GM21526 (cell line): Measurements from ENCODE around the gene PRRC2A.

Experiments
- ATAC-seq: cut with Tn5 transposase; IDR thresholded peaks from one replicate; pipeline ENCODE4 v1.9.1; 2021; ENCODE audit warnings: moderate library complexity; ENCODE audit not compliant: unreplicated experiment, low FRiP score

PRRC2A gene

DNA sequence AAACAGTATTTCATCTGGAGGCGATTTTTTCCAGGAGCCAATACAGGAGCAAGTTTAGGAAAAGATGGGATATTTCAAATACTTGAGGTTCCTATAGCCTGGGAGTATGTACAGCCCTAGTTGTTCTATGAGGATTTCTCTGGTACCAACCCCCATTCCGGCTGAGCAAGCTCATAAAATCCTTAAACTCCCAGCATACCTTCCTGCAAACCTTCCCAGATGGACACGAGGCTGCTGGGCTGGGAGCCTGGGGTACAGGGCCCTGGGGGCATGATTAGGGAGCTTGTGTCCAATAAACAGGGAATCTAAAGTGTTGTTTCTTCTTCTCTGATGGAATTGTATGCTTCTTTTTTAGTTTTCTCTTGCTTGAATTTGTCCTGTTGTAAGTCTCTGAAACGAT, 1.5 kb downstream of the PRRC2A start:
- ATAC-seq = no peak

DNA sequence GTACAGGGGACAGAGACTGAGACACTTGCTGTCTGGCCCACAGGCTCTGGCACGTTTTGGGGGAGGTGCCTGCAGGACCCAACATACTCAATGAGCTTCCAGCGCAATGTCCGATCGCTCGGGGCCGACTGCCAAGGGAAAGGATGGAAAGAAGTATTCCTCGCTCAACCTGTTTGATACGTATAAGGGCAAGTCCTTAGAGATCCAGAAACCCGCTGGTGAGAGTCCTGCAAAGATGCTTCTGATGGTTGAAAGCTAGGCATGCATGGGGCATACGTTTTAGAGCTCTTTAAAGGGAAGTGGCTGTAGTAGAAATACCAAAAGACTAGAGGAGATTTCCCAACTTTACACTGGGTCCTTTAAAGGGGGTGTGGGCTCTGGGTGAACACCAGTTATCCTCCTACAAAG, 2.2 kb downstream of the PRRC2A start:
- ATAC-seq = no peak

DNA sequence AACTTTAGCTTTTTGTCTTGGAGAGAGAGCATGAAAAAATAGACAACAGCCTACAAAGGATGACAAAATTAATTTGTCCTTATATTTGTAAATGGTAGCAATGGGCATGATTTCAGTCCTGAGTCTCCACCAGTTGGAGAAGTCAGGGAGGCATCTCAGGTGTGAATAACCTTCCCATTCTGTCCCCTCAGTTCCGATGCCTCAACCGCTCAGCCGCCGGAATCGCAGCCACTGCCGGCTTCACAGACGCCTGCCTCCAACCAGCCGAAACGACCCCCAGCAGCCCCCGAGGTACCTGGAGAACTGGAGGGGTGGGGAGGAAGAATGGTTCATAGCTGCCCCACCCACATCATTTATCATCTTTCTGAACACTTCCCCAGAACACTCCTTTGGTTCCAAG, 3.6 kb downstream of the PRRC2A start:
- no peak for ATAC-seq

DNA sequence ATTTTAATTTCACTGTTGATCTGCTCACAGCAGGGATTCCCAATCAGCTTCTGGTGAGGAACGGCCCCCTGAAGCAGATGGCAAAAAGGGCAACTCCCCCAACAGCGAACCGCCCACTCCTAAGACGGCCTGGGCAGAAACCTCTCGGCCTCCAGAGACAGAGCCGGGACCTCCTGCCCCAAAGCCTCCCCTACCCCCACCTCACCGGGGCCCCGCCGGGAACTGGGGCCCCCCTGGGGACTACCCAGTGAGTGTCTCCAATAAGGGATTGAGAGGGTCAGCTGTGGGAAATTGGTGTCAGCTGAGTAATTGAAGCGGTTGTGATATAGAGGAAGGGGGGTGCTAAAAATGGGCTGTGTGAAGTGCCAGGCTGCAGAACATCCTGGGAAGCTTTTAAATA, 6.4 kb downstream of the PRRC2A start:
- ATAC-seq = no peak

DNA sequence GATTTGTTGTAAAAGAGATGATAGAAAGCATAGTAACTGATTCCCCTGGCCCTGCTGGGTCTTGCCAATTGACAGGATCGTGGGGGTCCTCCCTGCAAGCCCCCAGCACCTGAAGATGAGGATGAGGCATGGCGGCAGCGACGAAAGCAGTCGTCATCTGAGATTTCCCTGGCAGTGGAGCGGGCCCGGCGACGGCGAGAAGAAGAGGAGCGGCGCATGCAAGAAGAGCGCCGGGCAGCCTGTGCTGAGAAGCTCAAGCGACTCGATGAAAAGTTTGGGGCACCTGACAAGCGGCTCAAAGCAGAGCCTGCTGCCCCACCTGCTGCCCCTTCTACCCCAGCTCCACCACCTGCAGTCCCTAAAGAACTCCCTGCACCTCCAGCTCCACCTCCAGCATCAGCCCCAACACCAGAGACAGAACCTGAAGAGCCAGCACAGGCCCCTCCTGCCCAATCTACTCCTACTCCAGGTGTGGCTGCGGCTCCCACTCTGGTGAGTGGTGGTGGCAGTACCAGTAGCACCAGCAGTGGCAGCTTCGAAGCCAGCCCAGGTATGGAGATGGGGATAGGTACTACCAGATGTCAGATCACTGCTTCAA, 7.3 kb downstream of the PRRC2A start:
- no peak for ATAC-seq

DNA sequence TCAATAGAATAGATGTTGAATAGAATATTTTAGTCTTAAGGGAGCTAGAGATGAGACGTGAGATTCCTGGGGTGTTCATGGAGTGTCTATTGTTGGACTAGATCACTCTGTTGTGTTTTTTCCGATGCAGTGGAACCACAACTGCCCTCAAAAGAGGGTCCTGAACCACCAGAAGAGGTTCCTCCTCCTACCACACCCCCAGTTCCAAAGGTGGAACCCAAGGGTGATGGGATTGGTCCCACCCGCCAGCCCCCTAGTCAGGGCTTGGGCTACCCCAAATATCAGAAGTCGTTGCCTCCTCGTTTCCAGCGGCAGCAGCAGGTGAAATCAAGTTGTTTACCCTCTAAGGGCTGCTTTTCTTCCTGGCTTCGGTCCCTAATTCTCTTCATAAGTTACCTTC, 8.5 kb downstream of the PRRC2A start:
- no peak for ATAC-seq

DNA sequence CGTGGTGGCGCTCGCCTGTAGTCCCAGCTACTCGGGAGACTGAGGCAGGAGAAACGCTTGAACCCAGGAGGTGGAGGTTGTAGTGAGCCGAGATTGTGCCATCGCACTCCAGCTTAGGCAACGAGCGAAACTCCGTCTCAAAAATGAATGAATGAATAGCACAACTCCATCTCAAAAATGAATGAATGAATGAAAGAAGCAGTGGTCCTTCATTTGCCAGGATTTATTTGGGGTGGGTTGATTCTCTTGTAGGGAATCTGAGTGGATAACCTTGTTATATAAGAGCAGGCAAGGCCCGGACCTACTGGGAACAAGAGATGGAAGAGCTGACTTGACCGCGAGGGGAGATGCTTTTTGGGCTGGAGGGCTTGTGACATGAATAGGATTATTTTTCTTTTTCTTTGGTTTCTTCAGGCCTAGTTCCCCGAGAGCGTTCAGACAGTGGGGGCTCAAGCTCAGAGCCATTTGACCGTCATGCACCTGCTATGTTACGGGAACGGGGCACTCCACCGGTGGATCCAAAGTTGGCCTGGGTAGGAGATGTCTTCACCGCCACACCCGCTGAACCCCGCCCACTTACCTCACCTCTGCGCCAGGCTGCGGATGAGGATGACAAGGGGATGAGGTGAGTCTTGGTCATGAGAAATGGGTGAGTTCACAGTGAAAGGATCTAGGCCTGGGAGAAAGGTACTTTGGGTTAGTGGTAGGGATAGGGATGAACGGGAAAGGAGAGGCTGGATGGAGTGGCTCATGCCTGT, 9.8 kb downstream of the PRRC2A start:
- ATAC-seq = no peak

DNA sequence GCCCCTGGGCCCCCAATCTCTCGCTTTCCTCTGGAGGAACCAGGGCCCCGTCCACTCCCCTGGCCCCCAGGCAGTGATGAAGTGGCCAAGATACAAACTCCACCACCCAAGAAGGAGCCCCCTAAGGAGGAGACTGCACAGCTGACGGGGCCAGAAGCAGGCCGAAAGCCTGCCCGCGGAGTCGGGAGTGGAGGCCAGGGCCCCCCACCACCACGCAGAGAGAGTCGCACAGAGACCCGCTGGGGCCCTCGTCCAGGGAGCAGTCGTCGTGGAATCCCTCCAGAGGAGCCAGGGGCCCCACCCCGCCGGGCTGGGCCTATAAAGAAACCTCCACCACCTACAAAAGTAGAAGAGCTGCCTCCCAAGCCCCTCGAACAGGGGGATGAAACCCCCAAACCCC, 10.7 kb downstream of the PRRC2A start:
- no peak for ATAC-seq

DNA sequence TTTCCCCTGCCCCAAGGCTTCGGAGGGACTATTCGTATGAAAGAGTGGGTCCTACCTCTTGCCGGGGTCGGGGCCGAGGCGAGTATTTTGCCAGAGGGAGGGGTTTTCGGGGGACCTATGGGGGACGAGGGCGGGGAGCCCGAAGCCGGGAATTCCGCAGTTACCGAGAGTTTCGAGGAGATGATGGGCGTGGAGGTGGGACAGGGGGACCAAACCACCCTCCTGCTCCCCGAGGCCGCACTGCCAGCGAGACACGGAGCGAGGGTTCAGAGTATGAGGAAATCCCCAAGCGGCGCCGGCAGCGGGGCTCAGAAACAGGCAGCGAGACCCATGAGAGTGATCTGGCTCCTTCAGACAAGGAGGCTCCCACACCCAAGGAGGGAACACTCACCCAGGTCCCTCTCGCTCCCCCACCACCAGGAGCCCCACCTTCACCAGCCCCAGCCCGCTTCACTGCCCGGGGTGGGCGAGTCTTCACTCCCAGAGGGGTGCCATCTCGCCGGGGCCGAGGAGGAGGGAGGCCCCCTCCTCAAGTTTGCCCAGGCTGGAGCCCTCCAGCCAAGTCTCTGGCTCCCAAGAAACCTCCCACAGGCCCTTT, 11.3 kb downstream of the PRRC2A start:
- no peak for ATAC-seq

DNA sequence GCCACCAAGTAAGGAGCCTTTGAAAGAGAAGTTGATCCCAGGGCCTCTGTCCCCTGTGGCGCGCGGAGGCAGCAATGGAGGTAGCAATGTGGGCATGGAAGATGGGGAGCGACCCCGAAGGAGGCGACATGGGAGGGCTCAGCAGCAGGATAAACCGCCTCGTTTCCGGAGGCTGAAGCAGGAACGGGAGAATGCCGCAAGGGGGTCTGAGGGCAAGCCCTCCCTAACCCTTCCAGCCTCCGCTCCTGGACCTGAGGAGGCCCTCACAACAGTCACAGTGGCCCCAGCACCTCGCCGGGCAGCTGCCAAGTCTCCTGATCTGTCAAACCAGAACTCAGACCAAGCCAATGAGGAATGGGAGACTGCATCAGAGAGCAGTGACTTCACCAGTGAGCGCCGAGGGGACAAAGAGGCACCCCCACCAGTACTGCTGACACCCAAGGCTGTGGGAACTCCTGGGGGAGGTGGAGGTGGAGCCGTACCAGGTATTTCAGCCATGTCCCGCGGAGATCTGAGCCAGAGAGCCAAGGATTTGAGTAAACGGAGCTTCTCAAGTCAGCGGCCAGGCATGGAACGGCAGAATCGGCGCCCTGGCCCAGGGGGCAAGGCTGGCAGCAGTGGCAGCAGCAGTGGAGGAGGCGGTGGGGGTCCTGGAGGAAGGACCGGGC, 11.9 kb downstream of the PRRC2A start:
- ATAC-seq = no peak

DNA sequence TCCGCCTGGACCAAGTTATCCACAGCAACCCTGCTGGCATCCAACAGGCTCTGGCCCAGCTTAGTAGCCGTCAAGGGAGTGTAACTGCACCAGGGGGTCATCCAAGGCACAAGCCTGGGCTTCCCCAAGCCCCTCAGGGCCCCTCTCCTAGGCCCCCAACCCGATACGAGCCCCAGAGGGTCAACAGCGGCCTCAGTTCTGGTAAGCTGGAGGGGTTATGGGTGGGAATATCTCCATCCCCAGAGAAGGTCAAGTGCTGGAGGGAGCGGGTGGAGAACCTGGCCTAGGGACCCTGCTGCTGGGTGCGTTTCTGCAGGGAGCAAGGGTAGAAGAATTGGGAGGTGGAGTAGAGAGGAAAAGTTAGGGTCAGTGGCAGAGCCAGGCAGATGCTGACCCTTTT, 12.9 kb downstream of the PRRC2A start:
- no peak for ATAC-seq

DNA sequence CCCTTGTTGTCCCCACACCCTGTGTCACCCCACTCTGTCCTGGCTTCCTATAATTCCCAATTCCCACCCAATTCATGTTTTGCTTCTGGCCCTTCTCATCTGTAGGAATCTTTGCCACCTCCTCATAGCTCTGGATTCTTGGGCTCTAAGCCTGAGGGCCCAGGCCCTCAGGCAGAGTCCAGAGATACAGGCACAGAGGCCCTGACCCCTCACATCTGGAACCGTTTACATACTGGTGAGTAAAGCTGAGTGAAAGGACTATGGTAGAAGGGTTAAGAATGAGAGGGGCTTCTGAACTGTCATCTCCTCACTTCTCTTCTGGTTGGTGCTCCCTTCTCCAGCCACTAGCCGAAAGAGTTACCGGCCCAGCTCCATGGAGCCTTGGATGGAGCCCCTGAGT, 13.6 kb downstream of the PRRC2A start:
- no peak for ATAC-seq

DNA sequence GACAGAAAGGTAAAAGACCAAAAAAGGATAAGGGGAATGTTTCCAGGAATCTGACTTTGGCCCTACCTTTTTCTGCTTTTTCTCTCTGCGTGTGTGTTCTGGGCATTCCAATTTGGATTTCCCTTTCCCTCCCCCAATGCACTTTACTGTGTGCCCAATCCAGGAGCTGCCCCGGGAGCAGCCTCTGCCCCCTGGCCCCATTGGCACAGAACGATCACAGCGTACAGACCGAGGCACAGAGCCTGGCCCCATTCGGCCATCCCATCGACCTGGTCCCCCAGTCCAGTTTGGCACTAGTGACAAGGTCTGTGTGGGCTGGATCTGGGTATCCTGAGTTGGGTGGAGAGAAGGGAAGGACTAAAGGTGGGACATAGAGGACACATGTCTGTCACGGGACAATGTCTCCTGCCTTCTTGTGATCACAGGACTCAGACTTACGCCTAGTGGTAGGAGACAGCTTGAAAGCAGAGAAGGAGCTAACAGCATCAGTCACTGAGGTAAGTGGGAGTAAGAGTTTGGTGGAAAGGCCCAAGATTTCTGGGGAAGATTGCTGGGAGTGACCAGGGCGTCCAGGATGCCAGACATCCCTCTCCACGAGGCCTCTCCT, 14.6 kb downstream of the PRRC2A start:
- no peak for ATAC-seq

DNA sequence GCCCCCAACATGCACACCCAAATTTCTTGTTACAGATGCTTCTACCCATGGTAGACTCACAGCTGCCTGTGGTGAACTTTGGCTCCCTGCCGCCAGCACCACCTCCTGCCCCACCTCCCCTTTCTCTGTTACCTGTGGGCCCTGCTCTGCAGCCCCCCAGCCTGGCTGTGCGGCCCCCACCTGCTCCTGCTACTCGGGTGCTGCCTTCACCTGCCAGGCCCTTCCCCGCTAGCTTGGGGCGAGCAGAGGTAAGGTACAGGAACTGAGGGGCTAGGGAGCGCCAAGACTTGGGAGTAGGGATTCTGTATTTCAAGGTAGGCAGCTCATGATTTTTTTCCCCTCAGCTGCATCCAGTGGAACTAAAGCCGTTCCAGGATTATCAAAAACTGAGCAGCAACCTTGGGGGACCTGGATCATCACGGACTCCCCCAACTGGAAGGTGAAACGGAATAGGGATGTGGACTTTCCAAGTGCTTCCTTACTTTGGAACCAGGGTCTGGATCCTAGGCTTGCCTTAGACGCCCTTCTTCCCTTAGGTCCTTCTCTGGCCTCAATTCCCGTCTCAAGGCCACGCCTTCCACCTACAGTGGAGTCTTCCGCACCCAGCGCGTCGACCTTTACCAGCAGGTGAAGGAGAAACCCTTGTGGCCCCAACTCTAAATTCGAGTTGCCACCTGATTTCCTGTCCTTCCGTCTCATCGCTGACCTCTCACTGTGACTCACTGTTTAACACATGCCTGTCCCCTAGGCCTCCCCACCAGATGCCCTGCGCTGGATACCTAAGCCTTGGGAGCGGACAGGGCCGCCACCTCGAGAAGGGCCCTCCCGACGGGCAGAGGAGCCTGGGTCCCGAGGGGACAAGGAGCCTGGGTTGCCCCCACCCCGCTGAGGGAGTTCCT, 16.4 kb downstream of the PRRC2A start:
- ATAC-seq = no peak

DNA sequence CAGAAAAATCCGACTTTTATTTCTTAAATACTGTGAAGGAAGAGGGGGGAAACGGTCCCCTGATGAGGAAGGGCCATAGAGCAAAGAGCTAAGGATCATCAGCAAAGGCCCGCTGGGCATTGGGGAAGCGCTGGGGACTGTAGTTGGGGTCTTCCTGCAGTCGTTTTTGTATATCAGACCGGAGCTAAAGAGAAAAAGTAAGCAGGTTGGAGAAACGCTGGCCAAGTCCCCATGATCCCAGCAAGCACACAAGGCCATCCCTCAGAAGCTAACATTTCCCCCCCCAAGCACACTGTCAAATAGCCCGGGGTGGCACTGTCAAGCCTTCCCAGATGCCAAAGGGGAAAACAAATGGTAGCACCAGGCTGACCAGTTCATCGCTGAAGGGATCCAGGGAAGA, 18.5 kb downstream of the PRRC2A start:
- no peak for ATAC-seq

DNA sequence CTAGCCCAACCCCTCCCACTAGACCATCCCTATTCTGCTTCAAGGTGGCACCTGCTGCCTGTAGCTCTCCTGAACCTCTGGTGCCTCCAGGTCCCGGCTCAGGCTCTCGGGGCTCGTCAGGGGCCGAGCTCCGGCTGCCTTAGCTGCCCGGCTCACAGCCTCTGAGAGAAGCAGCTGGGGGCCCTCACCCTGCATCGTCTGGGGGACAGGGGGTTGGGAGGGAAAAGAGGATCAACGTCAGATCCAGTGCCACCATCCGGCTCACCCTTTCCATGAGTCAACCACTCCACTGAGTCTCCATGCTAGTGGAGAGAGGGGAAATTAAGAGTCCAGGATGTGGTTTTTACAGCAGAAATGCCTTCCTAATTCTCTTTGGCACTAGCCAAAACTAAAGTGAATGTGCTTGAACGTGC, 18.9 kb downstream of the PRRC2A start:
- ATAC-seq = no peak

DNA sequence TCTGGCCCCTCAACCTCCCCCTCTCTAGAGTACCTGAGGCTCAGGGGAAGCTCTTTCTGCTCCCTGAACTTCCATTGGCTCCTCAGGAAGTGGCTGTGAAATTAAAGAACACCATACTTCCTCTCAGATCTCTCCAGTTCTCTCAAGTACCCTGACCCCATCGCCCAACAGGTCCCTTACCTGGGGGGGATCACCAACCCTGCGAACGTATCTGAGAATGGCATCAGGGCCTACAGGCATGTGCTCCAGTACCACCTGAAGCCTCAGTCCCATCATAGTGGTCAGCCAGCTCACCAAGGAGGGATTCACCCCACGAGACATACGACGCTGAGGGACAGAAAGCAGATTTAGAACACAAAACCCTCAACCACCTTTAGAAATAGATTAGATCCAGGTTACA, 20.1 kb downstream of the PRRC2A start:
- no peak for ATAC-seq

DNA sequence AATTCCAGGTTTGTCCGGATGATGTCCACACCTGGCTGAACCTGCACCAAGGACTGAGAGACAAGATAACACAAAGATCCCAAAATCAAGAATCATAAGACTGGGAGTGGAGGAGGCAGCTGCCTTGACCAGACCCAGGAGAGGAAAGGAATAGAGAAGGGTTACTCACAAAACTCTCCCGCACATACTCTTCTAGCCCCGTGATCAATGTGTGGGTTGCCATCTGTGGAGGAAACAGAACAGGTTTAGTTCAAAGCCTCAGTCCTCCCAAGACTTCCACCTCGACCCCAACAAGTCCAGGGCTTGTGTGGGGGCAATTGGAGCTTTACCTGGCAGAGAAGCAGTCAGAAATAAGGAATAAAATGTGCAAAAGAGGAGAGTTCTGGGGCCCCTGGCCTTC, 20.9 kb downstream of the PRRC2A start:
- ATAC-seq = no peak

DNA sequence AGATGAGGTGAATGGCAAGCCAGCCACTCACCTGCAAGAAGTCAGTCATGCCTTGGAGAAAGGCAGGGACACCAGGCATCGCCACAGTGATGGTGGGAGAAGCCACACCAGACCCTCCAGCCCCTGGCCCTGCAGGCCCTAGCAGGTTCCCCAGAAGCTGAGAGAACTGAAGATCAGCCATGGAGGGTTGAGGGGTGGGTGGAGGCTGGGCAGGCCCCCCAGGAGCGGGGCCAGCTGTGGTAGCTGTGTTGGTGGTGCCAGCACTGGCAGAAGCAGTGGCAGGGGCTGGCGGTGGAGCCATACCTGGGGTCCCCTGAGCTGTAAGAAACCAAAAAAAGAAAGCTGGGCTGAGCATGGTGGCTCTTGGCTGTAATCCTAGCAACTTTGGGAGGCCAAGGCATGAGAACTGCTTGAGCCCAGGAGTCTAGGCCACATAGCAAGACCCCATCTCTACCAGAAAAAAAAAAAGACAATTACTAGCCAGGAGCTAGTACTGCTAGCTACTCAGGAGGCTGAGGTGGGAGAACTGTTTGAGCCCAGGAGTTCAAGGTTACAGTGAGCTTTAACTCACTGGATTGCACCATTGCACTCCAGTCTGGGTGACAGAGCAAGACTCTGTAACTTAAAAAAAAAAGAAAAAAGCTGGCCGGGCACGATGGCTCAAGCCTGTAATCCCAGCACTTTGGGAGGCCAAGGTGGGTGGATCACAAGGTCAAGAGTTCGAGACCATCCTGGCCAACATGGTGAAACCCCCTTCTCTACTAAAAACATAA, 22.5 kb downstream of the PRRC2A start:
- ATAC-seq = no peak
